Mesendoderm (in vitro differentiated cells): ENCODE measurements around the gene FILIP1.
"Not testable (repeated sequence)": the region's sequence is repeated elsewhere in the genome, so short reads cannot be mapped to it uniquely, and the experiment has no call there.

Experiments
- DNase-seq: peaks from one replicate; pipeline ENCODE4 v3.0.0; 2013
- H2AK5ac ChIP-seq: 2 replicates; pipeline ENCODE4 v1.6.1; 2013; ENCODE audit warnings: low read length, inconsistent platforms
- H2BK120ac ChIP-seq: 2 replicates; pipeline ENCODE4 v1.6.1; 2013; ENCODE audit warnings: low read depth, mild to moderate bottlenecking, low read length, moderate library complexity, mixed read lengths
- H2BK15ac ChIP-seq: replicated peaks from 2 replicates; pipeline ENCODE4 v1.6.1; 2013; ENCODE audit warnings: low read depth, mild to moderate bottlenecking, moderate library complexity
- H2BK5ac ChIP-seq: 2 replicates; pipeline ENCODE4 v1.6.1; 2013; ENCODE audit warnings: low read length, inconsistent platforms
- H3K18ac ChIP-seq: 2 replicates; pipeline ENCODE4 v1.6.1; 2013; ENCODE audit warnings: mild to moderate bottlenecking, low read length, mixed read lengths
- H3K23ac ChIP-seq: one replicate; pipeline ENCODE4 v1.6.1; 2013; ENCODE audit warnings: low read length
- H3K27ac ChIP-seq: 2 replicates; pipeline ENCODE4 v1.5.1; 2013; ENCODE audit warnings: low read depth, mild to moderate bottlenecking, inconsistent platforms, low read length, moderate library complexity
- H3K27me3 ChIP-seq: 2 replicates; pipeline ENCODE4 v1.6.1; 2013; ENCODE audit warnings: low read length, control low read depth, mild to moderate bottlenecking, inconsistent platforms; ENCODE audit not compliant: insufficient read depth, poor library complexity
- H3K36me3 ChIP-seq: 2 replicates; pipeline ENCODE4 v1.6.1; 2013; ENCODE audit warnings: low read length, inconsistent platforms; ENCODE audit not compliant: control insufficient read depth, insufficient read depth
- H3K4ac ChIP-seq: one replicate; pipeline ENCODE4 v1.6.1; 2013; ENCODE audit warnings: low read depth, mild to moderate bottlenecking, low read length, moderate library complexity
- H3K4me1 ChIP-seq: 2 replicates; pipeline ENCODE4 v1.6.1; 2013; ENCODE audit warnings: low read depth, low read length, inconsistent platforms; ENCODE audit not compliant: control insufficient read depth
- H3K4me2 ChIP-seq: 2 replicates; pipeline ENCODE4 v1.6.1; 2013; ENCODE audit warnings: low read length
- H3K4me3 ChIP-seq: 2 replicates; pipeline ENCODE4 v1.5.1; 2013; ENCODE audit warnings: mild to moderate bottlenecking, low read length
- H3K56ac ChIP-seq: one replicate; pipeline ENCODE4 v1.6.1; 2013; ENCODE audit warnings: low read length
- H3K79me1 ChIP-seq: 2 replicates; pipeline ENCODE4 v1.6.1; 2013; ENCODE audit warnings: low read length, inconsistent platforms
- H3K79me2 ChIP-seq: 2 replicates; pipeline ENCODE4 v1.6.1; 2013; ENCODE audit warnings: mild to moderate bottlenecking, low read length; ENCODE audit not compliant: control insufficient read depth, insufficient read depth
- H3K9ac ChIP-seq: 2 replicates; pipeline ENCODE4 v1.6.1; 2013; ENCODE audit warnings: low read length, inconsistent platforms
- H4K5ac ChIP-seq: one replicate; pipeline ENCODE4 v1.6.1; 2013; ENCODE audit warnings: low read length
- H4K8ac ChIP-seq: one replicate; pipeline ENCODE4 v1.6.1; 2013; ENCODE audit warnings: low read depth, mild to moderate bottlenecking, control low read depth, low read length, moderate library complexity
- WGBS: extraction: QIAGEN DNeasy Blood & Tissue Kit; methylation state at CpG from one replicate; pipeline ENCODE4 v1.1.7; 2013; ENCODE audit warnings: low lambda C conversion rate, missing lambda C conversion rate; ENCODE audit not compliant: insufficient coverage; ENCODE audit errors: extremely low coverage; 5-methylcytosine and 5-hydroxymethylcytosine counted together

Gene FILIP1

DNA sequence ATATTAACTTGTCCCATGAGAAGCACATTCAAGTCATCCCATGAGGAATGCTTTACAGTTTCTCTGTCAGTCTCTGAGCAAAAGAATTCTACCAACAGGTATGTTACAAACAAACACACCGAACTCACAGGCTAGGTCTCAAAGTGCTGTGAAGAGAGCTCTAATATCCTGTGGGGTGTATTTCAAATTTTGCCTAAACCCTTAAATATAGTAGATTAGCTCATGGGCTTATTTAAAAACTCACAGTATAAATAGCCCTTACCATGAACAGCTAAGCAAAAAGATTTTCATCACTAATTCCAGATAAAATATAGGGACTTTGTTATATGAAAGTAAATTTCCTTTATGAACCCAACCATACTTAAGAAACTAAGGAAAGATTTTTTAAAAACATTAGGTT lies 77.8 kb downstream of the FILIP1 start:
- no peak overlapping the region for H3K4ac ChIP-seq
- no peak for DNase-seq
- H3K27ac ChIP-seq: no peak overlapping the region
- no peaks in the 10 kb centered on the region for H3K36me3 ChIP-seq
- H3K79me2 ChIP-seq: no peaks in the 10 kb centered on the region
- H2AK5ac ChIP-seq: no peak overlapping the region
- no peak overlapping the region for H2BK120ac ChIP-seq
- no peak overlapping the region for H2BK5ac ChIP-seq
- H3K18ac ChIP-seq: no peak overlapping the region
- H4K5ac ChIP-seq: no peak overlapping the region
- H3K4me1 ChIP-seq: no peaks in the 10 kb centered on the region
- no peak overlapping the region for H2BK15ac ChIP-seq
- H3K4me2 ChIP-seq: no peak overlapping the region
- H4K8ac ChIP-seq: no peak overlapping the region
- WGBS: no CpG with 5 or more reads among the region's 1 CpG
- H3K4me3 ChIP-seq: no peak overlapping the region
- no peaks in the 10 kb centered on the region for H3K79me1 ChIP-seq
- H3K27me3 ChIP-seq: no peaks in the 10 kb centered on the region
- H3K56ac ChIP-seq: no peak overlapping the region
- no peak overlapping the region for H3K23ac ChIP-seq
- no peak overlapping the region for H3K9ac ChIP-seq

DNA sequence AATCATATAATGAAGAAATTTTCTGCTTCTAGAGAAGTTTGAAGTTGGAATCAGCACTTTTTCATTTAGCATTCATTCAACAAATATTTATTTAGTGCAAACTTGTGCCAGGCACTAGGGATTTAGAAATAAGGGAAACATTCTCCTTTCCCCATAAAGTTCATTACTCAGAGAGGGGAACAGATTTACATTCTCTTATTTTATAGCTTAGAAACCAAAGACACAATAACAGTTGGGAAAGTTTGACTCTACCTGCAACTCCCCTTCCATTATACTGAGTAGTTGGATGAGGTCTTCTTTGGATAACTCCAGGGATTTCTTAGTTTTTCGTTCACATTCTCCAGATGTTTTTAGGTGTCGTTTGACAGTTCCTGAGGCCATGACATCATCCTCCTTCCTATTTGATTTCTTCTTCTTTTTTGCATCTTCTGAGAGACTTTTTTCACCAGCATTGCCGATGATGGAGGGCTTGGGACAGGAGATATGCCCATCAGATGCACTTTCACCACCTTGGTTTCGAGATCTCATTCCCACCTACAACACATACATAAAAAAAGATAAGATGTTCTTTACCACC lies 79.1 kb downstream of the FILIP1 start:
- peak; percentile 36 for DNase-seq
- no peak overlapping the region for H3K23ac ChIP-seq
- no peak overlapping the region for H3K4me3 ChIP-seq
- no peak overlapping the region for H3K18ac ChIP-seq
- no peak overlapping the region for H2AK5ac ChIP-seq
- no peak overlapping the region for H2BK120ac ChIP-seq
- no CpG with 5 or more reads among the region's 4 CpGs for WGBS
- no peak overlapping the region for H4K8ac ChIP-seq
- H3K56ac ChIP-seq: no peak overlapping the region
- H3K4me1 ChIP-seq: no peaks in the 10 kb centered on the region
- no peaks in the 10 kb centered on the region for H3K79me2 ChIP-seq
- no peak overlapping the region for H2BK15ac ChIP-seq
- H3K9ac ChIP-seq: no peak overlapping the region
- no peak overlapping the region for H3K4me2 ChIP-seq
- no peaks in the 10 kb centered on the region for H3K36me3 ChIP-seq
- no peak overlapping the region for H3K27ac ChIP-seq
- H2BK5ac ChIP-seq: no peak overlapping the region
- no peak overlapping the region for H3K4ac ChIP-seq
- no peaks in the 10 kb centered on the region for H3K27me3 ChIP-seq
- H4K5ac ChIP-seq: no peak overlapping the region
- H3K79me1 ChIP-seq: no peaks in the 10 kb centered on the region

DNA sequence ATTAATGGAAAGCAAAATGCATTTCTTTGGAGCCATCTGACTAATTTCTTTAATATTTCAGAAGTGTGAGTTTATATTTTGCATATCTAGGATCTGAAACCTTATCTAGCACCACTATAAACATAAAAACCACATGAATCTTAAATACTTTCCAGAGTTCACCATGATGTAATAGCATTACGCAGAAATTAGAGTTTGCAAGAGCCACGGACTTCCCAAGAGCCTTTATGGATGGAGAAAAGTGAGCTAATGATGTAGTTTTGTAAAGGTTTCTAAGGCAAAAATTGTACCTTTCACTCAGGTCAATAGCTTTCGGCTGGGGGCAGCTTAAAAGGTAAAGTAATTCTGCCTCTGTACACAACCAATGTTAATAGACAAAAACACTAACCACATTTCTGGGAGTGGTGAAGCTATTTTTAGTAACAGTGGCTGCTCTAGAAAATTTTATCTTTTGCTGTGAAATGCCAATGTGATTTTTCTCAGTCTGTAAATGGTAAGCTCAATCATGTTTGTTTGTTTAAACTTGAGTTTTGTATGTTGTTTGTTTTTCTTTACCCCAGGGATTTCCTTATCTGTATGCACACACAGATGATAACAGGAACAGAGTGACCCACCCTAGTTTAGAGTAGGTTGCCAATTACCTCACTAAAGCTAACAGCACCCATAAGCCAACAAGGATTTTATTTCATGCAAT lies 80.5 kb downstream of the FILIP1 start:
- Histone ChIP-seq H3K79me1 (no peaks in the 10 kb centered on the region), H3K27me3 (no peaks in the 10 kb centered on the region), H3K36me3 (no peaks in the 10 kb centered on the region), H3K79me2 (no peaks in the 10 kb centered on the region), H3K27ac (no peak overlapping the region), H3K9ac (no peak overlapping the region), H2BK5ac (no peak overlapping the region), H3K4me3 (no peak overlapping the region), H4K5ac (no peak overlapping the region), H2AK5ac (no peak overlapping the region), H3K23ac (no peak overlapping the region), H3K18ac (no peak overlapping the region), H2BK120ac (no peak overlapping the region), H4K8ac (no peak overlapping the region), H3K4me1 (no peaks in the 10 kb centered on the region), H3K56ac (no peak overlapping the region), H3K4ac (no peak overlapping the region), H2BK15ac (no peak overlapping the region), H3K4me2 (no peak overlapping the region)
- no CpG with 5 or more reads among the region's 3 CpGs for WGBS
- peak; percentile 47 for DNase-seq

DNA sequence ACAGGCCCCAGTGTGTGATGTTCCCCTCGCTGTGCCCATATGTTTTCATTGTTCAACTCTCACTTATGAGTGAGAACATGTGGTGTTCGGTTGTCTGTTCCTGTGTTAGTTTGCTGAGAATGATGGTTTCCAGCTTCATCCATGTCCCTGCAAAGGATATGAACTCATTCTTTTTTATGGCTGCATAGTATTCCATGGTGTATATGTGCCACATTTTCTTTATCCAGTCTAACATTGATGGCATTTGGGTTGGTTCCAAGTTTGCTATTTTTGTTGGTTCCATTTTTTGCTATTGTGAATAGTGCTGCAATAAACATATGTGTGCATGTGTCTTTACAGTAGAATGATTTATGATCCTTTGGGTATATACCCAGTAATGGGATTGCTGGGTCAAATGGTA lies 83.0 kb downstream of the FILIP1 start:
- not testable (repeated sequence) for H4K8ac ChIP-seq, H2BK5ac ChIP-seq, H2BK120ac ChIP-seq, H2BK15ac ChIP-seq, H2AK5ac ChIP-seq, H3K56ac ChIP-seq, H3K4ac ChIP-seq, H3K4me3 ChIP-seq, H3K27ac ChIP-seq, DNase-seq, H3K9ac ChIP-seq, H3K4me1 ChIP-seq, H3K18ac ChIP-seq, H3K36me3 ChIP-seq, H3K79me1 ChIP-seq, H3K79me2 ChIP-seq, H4K5ac ChIP-seq, H3K4me2 ChIP-seq, H3K27me3 ChIP-seq, H3K23ac ChIP-seq
- WGBS: no CpG with 5 or more reads among the region's 2 CpGs

DNA sequence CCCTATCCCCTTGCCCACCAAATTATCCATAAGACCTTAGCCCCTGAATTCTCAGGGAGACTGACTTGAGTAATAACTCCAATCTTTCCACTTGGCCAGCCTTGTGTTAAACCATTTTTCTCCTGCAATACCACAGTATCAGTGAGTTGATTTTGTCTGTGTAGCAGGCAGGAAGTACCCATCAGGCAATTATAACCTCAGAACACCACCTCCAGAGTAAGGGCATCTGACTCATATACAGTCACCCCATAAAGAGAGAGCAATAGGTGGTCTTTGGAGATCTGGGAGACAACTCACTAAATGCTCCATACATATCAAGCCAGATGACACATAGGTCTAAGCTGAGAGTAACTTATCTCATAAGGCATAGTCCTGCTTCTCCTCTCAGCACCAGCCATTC lies 83.7 kb downstream of the FILIP1 start:
- Histone ChIP-seq H3K79me2 (no peaks in the 10 kb centered on the region), H3K4me2 (no peak overlapping the region), H3K23ac (no peak overlapping the region), H3K79me1 (no peaks in the 10 kb centered on the region), H2BK15ac (no peak overlapping the region), H3K4me3 (no peak overlapping the region), H3K36me3 (no peaks in the 10 kb centered on the region), H2BK5ac (no peak overlapping the region), H3K56ac (no peak overlapping the region), H3K27me3 (no peaks in the 10 kb centered on the region), H3K4me1 (no peaks in the 10 kb centered on the region), H2AK5ac (no peak overlapping the region), H3K9ac (no peak overlapping the region), H4K8ac (no peak overlapping the region), H2BK120ac (no peak overlapping the region), H3K27ac (no peak overlapping the region), H3K18ac (no peak overlapping the region), H3K4ac (no peak overlapping the region), H4K5ac (no peak overlapping the region)
- DNase-seq: no peak

DNA sequence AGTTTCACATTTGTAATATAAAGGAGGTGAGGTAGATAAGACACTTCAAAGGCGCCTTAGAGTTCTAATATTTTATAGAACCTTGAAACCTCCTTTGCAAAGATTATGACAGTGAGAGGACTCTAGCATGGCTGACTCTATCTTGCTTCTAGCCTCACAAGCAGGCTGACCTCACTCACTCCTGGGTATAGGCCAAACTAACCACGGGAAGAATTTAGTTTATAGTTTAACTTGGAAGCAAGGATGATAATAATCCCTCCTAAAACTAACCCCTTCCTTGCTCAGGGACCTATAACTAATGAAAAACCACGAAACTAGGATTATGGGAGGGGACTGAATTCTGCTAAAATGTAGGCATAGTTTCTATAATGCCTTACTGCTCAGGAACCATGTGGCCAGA lies 84.3 kb downstream of the FILIP1 start:
- Histone ChIP-seq H3K4me3 (no peak overlapping the region), H3K79me2 (no peaks in the 10 kb centered on the region), H4K5ac (no peak overlapping the region), H3K79me1 (no peaks in the 10 kb centered on the region), H3K36me3 (no peaks in the 10 kb centered on the region), H4K8ac (no peak overlapping the region), H3K23ac (no peak overlapping the region), H3K18ac (no peak overlapping the region), H3K56ac (no peak overlapping the region), H2BK15ac (no peak overlapping the region), H2BK5ac (no peak overlapping the region), H3K27ac (no peak overlapping the region), H3K4me1 (no peaks in the 10 kb centered on the region), H3K4me2 (no peak overlapping the region), H3K27me3 (no peaks in the 10 kb centered on the region), H3K4ac (no peak overlapping the region), H2AK5ac (no peak overlapping the region), H3K9ac (no peak overlapping the region), H2BK120ac (no peak overlapping the region)
- WGBS: no CpG with 5 or more reads among the region's 3 CpGs
- no peak for DNase-seq
